Inferior parietal cortex (tissue), 1 donor: ENCODE data around the gene PABPC3.

Experiments
- DNase-seq: peaks from one replicate; pipeline ENCODE4 v3.0.0-alpha.2; 2016; ENCODE audit errors: extremely low spot score

PABPC3 gene

GRCh38 chr13:25111585-25111956 lies 15.6 kb downstream of the PABPC3 start:
- no peak for DNase-seq

DNA sequence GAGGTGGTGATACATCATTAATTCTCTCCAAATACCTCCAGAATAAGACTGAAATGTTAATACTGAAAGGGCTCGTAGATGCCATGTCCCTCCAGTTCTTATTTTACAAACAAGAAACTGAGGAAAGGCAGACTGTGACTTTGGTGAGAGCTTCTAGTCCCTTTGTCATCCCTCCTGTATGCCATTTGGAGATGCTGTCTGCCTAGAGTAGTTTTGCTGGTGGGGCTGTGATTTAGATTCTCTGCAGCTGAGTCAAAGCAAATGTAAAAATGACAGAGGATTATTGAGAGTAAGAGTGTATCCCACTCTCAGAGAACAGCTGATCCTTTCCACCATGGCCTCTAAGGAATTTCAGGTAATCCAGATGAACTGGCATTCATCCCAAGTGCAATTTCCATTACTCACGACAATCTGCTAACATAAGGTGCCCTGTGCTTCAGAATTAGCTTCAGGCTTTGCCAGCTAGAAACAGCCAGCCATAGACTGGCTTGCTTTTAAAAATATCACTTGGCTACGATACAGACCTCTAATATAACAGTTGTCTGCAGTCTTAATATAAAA lies 16.8 kb downstream of the PABPC3 start:
- peak; percentile 20 for DNase-seq

GRCh38 chr13:25114220-25114619 lies 18.3 kb downstream of the PABPC3 start:
- peak; percentile 88 for DNase-seq

DNA sequence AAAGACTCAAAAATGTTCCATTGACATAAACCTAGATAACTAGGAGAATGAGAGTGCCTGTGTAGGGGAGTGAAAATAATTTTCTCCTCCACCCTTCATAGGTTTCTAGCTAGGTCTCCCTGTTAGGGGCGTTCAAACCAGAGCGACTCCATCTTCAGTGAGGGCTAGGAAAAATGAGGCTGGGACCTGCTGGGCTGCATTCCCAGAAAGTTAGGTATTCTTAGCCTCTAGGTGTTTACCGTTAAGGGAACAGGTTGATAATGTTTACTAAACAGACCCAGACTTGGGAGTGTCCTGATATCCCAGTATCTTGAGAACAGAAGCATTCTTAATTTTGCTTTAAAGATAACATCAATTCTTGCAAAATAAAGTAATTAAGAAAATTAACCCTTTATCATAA lies 20.1 kb downstream of the PABPC3 start:
- no peak for DNase-seq

- DNase-seq, result no peak
Measured at GRCh38 chr13:25117312-25117711, 21.4 kb downstream of the PABPC3 start.

DNA sequence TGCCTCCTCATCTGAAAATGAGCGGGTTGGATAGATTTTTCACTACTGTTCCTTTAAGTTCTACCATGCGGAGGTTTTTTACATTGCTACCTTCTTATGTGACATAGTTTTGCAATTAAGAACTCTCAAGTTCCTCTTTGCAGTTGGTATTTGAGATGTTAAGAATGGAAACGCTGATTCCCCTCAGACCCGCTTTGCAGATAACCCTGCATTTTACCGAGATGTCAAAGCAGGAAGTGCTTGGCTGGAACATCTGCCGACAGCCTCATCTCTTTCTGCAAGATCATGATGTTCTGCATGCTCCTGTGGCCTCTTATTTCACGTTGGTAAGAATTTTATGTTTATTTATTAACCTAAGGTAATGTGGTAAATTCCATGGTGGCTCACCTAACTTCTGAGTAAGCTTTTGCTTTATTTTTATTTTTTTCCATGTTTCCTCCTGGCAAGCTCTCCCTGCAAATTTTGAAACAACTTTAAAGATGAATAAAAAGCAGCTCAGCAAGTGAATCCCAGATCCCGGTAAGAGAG lies 22.5 kb downstream of the PABPC3 start:
- DNase-seq, result no peak

DNA sequence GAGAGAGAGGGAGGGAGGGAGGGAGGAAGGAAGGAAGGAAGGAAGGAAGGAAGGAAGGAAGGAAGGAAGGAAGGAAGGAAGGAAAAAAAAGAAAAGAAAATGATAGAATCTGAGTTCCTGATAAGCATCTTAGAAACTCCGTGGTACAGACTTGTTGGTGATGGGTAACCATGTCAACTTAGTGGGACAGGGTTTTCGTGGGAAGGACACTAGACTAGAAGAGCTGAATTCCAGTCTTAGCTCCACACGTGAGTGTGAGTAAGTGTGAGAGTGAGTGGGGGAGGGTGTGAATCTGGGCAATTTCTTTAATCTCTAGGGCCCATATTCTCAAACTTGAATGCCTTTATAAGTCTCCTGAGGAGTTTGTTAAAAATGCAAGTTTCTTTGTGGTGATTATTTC lies 35.0 kb downstream of the PABPC3 start:
- no peak for DNase-seq

GRCh38 chr13:25131881-25132420 lies 36.0 kb downstream of the PABPC3 start:
- no peak for DNase-seq

GRCh38 chr13:25132751-25133390 lies 36.9 kb downstream of the PABPC3 start:
- no peak for DNase-seq

DNA sequence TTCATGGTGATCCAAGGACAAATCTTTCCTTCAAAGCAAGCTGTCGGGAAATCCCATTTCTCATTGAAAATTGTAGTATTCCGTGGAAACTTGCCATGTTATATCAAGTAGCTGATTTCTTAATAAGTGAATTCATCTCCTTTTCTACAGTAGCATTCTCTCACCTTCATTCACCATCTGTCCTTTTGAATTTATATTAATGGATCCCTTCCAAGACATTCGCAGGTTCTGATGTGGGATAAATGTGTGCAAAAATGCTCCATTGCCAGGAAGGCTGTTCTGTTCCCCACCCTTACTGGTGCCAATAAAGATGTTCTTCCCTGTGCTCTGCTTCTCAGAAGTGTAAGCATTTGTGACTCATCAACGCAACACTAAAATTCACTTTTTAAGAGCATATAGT lies 40.0 kb downstream of the PABPC3 start:
- DNase-seq, result peak; percentile 52

DNA sequence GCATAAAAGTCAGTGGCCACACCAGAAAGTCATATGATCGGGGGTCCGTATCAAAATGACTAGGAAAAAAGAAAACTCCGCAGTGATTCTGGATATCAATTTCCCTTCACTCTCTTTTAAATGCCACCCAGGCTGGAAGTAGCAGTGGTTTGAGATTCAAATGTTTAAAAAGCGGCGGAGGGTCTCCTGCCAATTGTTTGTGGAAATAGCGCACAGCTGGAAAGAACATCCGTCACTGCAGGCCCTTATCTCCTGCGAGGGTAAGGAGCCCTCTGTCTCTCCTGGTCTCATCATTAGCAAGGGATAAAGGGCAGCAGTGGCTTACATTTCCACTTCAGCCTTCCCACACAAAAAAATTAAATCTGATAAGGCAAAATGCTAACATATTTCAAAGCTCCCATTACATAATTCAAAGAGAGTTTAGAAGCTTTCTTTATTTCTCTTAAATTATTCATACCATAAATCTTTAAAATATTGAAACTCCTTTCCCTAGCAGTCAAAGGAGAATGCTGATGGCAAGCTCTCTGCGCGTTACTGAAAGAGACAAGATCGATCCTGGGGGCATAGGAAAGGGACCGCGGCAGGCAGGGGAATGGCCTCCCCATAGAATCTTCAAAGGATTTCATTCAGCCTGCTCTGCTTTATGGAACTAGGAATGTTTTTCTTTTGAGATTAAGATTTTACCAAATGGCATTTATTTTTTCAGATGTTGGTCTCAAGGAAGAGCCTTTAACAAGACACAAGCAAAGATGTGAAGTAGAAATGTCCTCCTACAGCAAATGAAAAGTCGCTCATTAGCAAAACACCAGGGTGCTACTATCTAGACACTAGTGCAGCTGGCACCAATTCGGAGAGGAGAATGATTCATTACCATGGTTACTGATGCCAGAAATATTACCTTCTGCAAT lies 41.2 kb downstream of the PABPC3 start:
- DNase-seq, result peak; percentile 74

DNA sequence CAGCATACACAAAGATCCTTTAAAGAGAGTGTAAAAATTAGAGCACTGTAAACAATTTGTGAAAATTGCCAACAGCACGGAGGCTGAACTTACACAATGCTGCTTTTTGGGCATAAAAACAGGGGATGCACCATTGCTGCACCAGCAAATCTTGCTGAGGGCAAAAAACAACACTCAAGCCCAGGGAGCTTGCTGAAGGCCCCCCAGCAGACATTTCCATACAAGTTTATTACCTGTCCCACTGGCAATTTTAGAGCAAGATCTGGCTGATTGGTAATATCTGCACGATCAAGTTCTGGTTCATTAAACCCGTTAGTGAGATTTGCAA lies 41.8 kb downstream of the PABPC3 start:
- no peak for DNase-seq

- DNase-seq, result no peak
Measured at GRCh38 chr13:25141042-25141441, 45.1 kb downstream of the PABPC3 start.

GRCh38 chr13:25143706-25144105 lies 47.8 kb downstream of the PABPC3 start:
- DNase-seq, result no peak

- DNase-seq, result no peak
Measured at GRCh38 chr13:25147638-25148401, 51.9 kb downstream of the PABPC3 start.

DNA sequence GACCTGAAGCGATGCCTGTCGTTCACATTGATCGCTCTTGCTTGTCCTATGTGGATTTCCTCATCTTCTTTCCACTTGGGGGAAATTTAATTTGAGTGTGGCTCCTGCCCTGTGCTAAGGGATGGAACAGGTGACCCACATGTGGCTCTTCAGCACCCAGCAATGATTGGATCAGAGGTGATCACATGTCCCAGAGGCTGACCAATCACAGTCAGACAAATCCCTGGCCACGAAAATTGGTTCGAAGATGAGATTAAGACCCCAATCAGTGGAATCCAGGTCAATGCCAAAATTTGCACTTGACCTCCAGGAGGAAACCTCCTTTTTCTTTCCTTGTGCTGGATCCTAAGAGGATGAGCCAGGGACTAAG lies 52.5 kb downstream of the PABPC3 start:
- DNase-seq, result no peak
